HepG2 (cell line): Measurements from ENCODE around the gene ASIC2.

Experiments used
- CBX2 ChIP-seq, 2 experiments: fragments of 200-600 bp in 1 of 2; sonication (generic); formaldehyde crosslinking in 1 of 2; IDR thresholded peaks; 2 replicates each; pipeline versions ENCODE4 v1.7.0 to v1.8.1; 2018 to 2022; ENCODE audit warnings: low read depth in 2 of 2, low read length in 1 of 2, mild to moderate bottlenecking in 1 of 2, missing genetic modification reagents in 1 of 2
- JUNB ChIP-seq: sonication (generic); formaldehyde crosslinking; IDR thresholded peaks from 2 replicates; pipeline ENCODE4 v1.8.0; 2022; ENCODE audit warnings: missing genetic modification reagents, mild to moderate bottlenecking, borderline replicate concordance
- MAFK ChIP-seq, 2 experiments: IDR thresholded peaks in 1 of 2; conservative IDR thresholded peaks in 1 of 2; 2 replicates each; pipeline ENCODE4 v1.6.1; 2011; ENCODE audit warnings: improper control_type of control experiment in 2 of 2, low read length in 2 of 2
- RBM22 ChIP-seq: fragments of 200-400 bp; formaldehyde crosslinking; optimal IDR thresholded peaks from 2 replicates; pipeline ENCODE3; 2017; ENCODE audit warnings: mild to moderate bottlenecking, low read length, moderate library complexity
- ZNF101 ChIP-seq: sonication (generic); formaldehyde crosslinking; IDR thresholded peaks from 2 replicates; pipeline ENCODE4 v1.4.0; 2020; ENCODE audit warnings: mild to moderate bottlenecking, low read depth, missing genetic modification reagents, borderline replicate concordance

DNA sequence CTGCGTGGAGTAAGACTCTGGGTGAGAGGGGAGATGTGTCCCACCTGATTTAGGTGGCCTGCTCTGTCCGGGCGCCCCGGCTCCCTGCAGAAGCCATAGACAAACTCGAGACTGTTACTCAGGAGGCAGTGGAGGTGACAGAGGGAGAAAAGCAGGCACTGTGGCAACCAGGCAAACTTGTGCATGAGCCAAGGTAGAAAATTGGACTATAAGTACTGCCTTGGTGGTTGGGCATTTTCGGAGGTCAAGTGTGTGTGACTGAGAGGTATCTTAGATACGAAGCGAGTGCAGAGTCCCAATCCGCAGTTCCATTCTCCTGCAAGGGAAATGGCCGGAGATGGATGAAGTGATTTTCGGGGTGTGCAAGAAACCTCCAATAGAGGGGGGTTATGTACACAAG, 328.6 kb downstream of the ASIC2 start:
- no peak for TF ChIP-seq MAFK (conservative IDR thresholded peaks at IDR 0.05 in 1 of 2, IDR thresholded peaks at IDR 0.05 in 1 of 2; ENCODE audit: low read length in 2 of 2)
- no peak for TF ChIP-seq CBX2 (IDR thresholded peaks at IDR 0.05; ENCODE audit: low read depth, low read length)
- no peak for TF ChIP-seq CBX2 (CRISPR knock-in tag; IDR thresholded peaks at IDR 0.05; ENCODE audit: low read depth)
- TF ChIP-seq JUNB, result no peak
- no peak for TF ChIP-seq RBM22
- TF ChIP-seq ZNF101 (CRISPR knock-in tag), result no peak
